Measurements from ENCODE around the gene MPRIP.

Gene MPRIP

GRCh38 chr17:17059301-17059890 lies 17.1 kb downstream of the MPRIP start:
- TF ChIP-seq TOX (CRISPR knock-in tag; IDR thresholded peaks at IDR 0.05; ENCODE audit: borderline replicate concordance): no peak
- TF ChIP-seq BACH2 (CRISPR knock-in tag; IDR thresholded peaks at IDR 0.05; ENCODE audit: borderline replicate concordance): no peak
- TF ChIP-seq, protein P1, sequence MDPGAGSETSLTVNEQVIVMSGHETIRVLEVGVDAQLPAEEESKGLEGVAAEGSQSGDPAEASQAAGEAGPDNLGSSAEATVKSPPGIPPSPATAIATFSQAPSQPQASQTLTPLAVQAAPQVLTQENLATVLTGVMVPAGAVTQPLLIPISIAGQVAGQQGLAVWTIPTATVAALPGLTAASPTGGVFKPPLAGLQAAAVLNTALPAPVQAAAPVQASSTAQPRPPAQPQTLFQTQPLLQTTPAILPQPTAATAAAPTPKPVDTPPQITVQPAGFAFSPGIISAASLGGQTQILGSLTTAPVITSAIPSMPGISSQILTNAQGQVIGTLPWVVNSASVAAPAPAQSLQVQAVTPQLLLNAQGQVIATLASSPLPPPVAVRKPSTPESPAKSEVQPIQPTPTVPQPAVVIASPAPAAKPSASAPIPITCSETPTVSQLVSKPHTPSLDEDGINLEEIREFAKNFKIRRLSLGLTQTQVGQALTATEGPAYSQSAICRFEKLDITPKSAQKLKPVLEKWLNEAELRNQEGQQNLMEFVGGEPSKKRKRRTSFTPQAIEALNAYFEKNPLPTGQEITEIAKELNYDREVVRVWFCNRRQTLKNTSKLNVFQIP (CRISPR knock-in tag; IDR thresholded peaks at IDR 0.05; ENCODE audit: borderline replicate concordance, low read depth): no peak
- no peak for TF ChIP-seq SNAI2 (CRISPR knock-in tag; IDR thresholded peaks at IDR 0.05)
- no peak for TF ChIP-seq ARNTL (CRISPR knock-in tag; IDR thresholded peaks at IDR 0.05; ENCODE audit: borderline replicate concordance, low read depth)
- TF ChIP-seq CSDC2 (CRISPR knock-in tag; IDR thresholded peaks at IDR 0.05): no peak
- no peak for TF ChIP-seq GLIS3 (CRISPR knock-in tag; IDR thresholded peaks at IDR 0.05)
- TF ChIP-seq RARB (CRISPR knock-in tag; IDR thresholded peaks at IDR 0.05): no peak
- TF ChIP-seq CREB5 (CRISPR knock-in tag; IDR thresholded peaks at IDR 0.05; ENCODE audit: low read depth): no peak
- TF ChIP-seq ZC3H10 (CRISPR knock-in tag; IDR thresholded peaks at IDR 0.05): no peak
- TF ChIP-seq PATZ1 (CRISPR knock-in tag; IDR thresholded peaks at IDR 0.05; ENCODE audit: borderline replicate concordance): no peak
- no peak for TF ChIP-seq TCF4 (CRISPR knock-in tag; IDR thresholded peaks at IDR 0.05; ENCODE audit: borderline replicate concordance)
- TF ChIP-seq ESRRG (CRISPR knock-in tag; IDR thresholded peaks at IDR 0.05): no peak
- ATAC-seq: no peak

DNA sequence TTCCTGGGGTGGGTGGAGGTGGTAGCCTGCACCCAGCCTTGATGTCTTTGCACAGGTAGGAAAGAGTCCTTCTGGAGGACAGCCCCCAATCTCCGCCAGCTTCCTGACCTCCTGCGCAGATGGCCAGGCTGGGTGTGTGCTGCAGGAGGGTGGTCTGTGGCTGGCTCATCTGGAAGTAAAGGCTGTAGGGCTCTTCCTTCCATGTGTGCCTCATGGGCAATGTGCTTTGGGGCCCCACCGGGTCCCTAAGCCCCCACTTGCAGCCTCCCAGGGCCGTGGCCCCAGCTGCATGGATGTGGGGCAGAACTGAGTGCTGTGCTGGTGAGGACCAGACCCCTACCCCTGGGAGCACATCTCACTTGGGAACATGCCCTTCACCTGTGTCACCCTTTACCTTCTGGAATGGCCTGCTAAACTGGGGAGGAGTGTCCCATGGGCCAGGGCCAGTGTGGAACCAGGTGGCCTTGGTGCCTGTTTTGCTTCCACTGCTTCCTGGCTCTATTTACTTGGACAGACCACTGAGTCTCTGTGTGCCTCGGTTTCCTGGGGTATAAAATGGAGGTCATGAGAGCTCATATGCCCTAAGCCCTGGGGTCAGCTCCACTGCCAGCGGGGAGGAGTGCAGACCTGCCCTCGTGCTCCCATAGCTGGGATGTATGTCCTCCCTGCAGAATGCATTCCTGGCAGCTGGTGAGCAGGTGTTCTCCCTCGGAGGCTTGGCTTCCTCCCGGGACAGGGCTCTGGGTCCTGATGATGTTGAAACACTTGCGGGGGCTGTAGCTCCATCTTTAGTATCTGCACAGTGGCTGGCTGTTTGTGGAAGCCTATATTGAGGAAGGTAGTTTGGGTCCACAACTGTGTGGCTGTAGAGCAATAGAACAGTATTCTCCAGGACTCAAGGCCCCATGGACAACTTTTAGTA lies 18.0 kb downstream of the MPRIP start:
- ATAC-seq: no peak
- TF ChIP-seq TOX (CRISPR knock-in tag; IDR thresholded peaks at IDR 0.05; ENCODE audit: borderline replicate concordance) (no peak), ZNF8 (CRISPR knock-in tag; IDR thresholded peaks at IDR 0.05) (no peak), BACH2 (CRISPR knock-in tag; IDR thresholded peaks at IDR 0.05; ENCODE audit: borderline replicate concordance) (no peak), ZFP30 (CRISPR knock-in tag; IDR thresholded peaks at IDR 0.05) (no peak), OSR1 (CRISPR knock-in tag; IDR thresholded peaks at IDR 0.05) (no peak), GLIS3 (CRISPR knock-in tag; IDR thresholded peaks at IDR 0.05) (no peak), CSDC2 (CRISPR knock-in tag; IDR thresholded peaks at IDR 0.05) (no peak), RARB (CRISPR knock-in tag; IDR thresholded peaks at IDR 0.05) (no peak), ZC3H10 (CRISPR knock-in tag; IDR thresholded peaks at IDR 0.05) (no peak), ARNTL (CRISPR knock-in tag; IDR thresholded peaks at IDR 0.05; ENCODE audit: borderline replicate concordance, low read depth) (no peak), SNAI2 (CRISPR knock-in tag; IDR thresholded peaks at IDR 0.05) (no peak), TCF4 (CRISPR knock-in tag; IDR thresholded peaks at IDR 0.05; ENCODE audit: borderline replicate concordance) (no peak), ZFP3 (CRISPR knock-in tag; IDR thresholded peaks at IDR 0.05) (no peak), ZNF70 (CRISPR knock-in tag; IDR thresholded peaks at IDR 0.05) (no peak), PATZ1 (CRISPR knock-in tag; IDR thresholded peaks at IDR 0.05; ENCODE audit: borderline replicate concordance) (no peak)

- no peak for ATAC-seq
- no peak for TF ChIP-seq OSR1 (CRISPR knock-in tag; IDR thresholded peaks at IDR 0.05)
- no peak for TF ChIP-seq PATZ1 (CRISPR knock-in tag; IDR thresholded peaks at IDR 0.05; ENCODE audit: borderline replicate concordance)
- no peak for TF ChIP-seq BACH2 (CRISPR knock-in tag; IDR thresholded peaks at IDR 0.05; ENCODE audit: borderline replicate concordance)
- TF ChIP-seq RARB (CRISPR knock-in tag; IDR thresholded peaks at IDR 0.05): no peak
- no peak for TF ChIP-seq PPARA (CRISPR knock-in tag; IDR thresholded peaks at IDR 0.05; ENCODE audit: borderline replicate concordance)
- no peak for TF ChIP-seq ZNF70 (CRISPR knock-in tag; IDR thresholded peaks at IDR 0.05)
- TF ChIP-seq, protein P2, sequence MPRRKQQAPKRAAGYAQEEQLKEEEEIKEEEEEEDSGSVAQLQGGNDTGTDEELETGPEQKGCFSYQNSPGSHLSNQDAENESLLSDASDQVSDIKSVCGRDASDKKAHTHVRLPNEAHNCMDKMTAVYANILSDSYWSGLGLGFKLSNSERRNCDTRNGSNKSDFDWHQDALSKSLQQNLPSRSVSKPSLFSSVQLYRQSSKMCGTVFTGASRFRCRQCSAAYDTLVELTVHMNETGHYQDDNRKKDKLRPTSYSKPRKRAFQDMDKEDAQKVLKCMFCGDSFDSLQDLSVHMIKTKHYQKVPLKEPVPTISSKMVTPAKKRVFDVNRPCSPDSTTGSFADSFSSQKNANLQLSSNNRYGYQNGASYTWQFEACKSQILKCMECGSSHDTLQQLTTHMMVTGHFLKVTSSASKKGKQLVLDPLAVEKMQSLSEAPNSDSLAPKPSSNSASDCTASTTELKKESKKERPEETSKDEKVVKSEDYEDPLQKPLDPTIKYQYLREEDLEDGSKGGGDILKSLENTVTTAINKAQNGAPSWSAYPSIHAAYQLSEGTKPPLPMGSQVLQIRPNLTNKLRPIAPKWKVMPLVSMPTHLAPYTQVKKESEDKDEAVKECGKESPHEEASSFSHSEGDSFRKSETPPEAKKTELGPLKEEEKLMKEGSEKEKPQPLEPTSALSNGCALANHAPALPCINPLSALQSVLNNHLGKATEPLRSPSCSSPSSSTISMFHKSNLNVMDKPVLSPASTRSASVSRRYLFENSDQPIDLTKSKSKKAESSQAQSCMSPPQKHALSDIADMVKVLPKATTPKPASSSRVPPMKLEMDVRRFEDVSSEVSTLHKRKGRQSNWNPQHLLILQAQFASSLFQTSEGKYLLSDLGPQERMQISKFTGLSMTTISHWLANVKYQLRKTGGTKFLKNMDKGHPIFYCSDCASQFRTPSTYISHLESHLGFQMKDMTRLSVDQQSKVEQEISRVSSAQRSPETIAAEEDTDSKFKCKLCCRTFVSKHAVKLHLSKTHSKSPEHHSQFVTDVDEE (CRISPR knock-in tag; IDR thresholded peaks at IDR 0.05): no peak
- TF ChIP-seq ARNTL (CRISPR knock-in tag; IDR thresholded peaks at IDR 0.05; ENCODE audit: borderline replicate concordance, low read depth): no peak
- TF ChIP-seq TOX (CRISPR knock-in tag; IDR thresholded peaks at IDR 0.05; ENCODE audit: borderline replicate concordance): no peak
- no peak for TF ChIP-seq TCF4 (CRISPR knock-in tag; IDR thresholded peaks at IDR 0.05; ENCODE audit: borderline replicate concordance)
- no peak for TF ChIP-seq CREB5 (CRISPR knock-in tag; IDR thresholded peaks at IDR 0.05; ENCODE audit: low read depth)
- TF ChIP-seq ZNF565 (CRISPR knock-in tag; conservative IDR thresholded peaks at IDR 0.05; ENCODE audit: low read depth): no peak
Observed at GRCh38 chr17:17060930-17061329, 18.7 kb downstream of the MPRIP start.

Data from SK-N-SH treated with all-trans-retinoic acid at 6 μM for 48 hours (cell line).